Tibial nerve (tissue), 3 donors: ENCODE measurements around the gene CDH4.

ENCODE experiments used
- CTCF ChIP-seq, 5 experiments: fragments of 200-600 bp in 3 of 5; fragments of 450-650 bp in 2 of 5; sonication (generic) in 3 of 5; IDR thresholded peaks; one replicate each; pipeline ENCODE4 v1.5.1; 2016 to 2019; ENCODE audit warnings: antibody characterized with exemption in 5 of 5, mild to moderate bottlenecking in 3 of 5, moderate library complexity in 2 of 5
- POLR2A ChIP-seq, 2 donors: fragments of 450-650 bp; IDR thresholded peaks; one replicate each; pipeline ENCODE4 v1.6.1; 2017; ENCODE audit warnings: antibody characterized with exemption in 2 of 2, mild to moderate bottlenecking in 2 of 2, moderate library complexity in 2 of 2

GRCh38 chr20:61924211-61924857, 672.3 kb downstream of the CDH4 start:
- TF ChIP-seq POLR2A (IDR thresholded peaks at IDR 0.05), result no peak
- no peak for TF ChIP-seq CTCF (IDR thresholded peaks at IDR 0.05)
